H1 (cell line): Measurements from ENCODE around the gene SLX4IP. TPM values are rescaled to one million over a fixed set of nuclear protein-coding genes. Genes with fewer than 3 reads are reported as not detected.

Experiments used
- CEBPB ChIP-seq: IDR thresholded peaks from 2 replicates; pipeline ENCODE4 v1.6.1; 2012; ENCODE audit warnings: low read depth, low read length
- CHD7 ChIP-seq: fragments of 300-600 bp; sonication (generic); IDR thresholded peaks from 2 replicates; pipeline ENCODE4 v1.7.1; 2012; ENCODE audit warnings: low read length, moderate library complexity, mild to moderate bottlenecking, inconsistent platforms; ENCODE audit not compliant: insufficient replicate concordance
- GTF2F1 ChIP-seq: IDR thresholded peaks from 2 replicates; pipeline ENCODE4 v1.6.1; 2012; ENCODE audit warnings: low read depth, low read length, improper control_type of control experiment, borderline replicate concordance
- HDAC2 ChIP-seq, 2 experiments: fragments of 300-600 bp in 1 of 2; sonication (generic) in 1 of 2; IDR thresholded peaks; 2 replicates each; pipeline ENCODE4 v1.6.1; 2011 to 2012; ENCODE audit warnings: low read depth in 2 of 2, low read length in 2 of 2, mild to moderate bottlenecking in 2 of 2, moderate library complexity in 2 of 2, borderline replicate concordance in 1 of 2, inconsistent platforms in 1 of 2
- JUND ChIP-seq: IDR thresholded peaks from 2 replicates; pipeline ENCODE4 v1.6.1; 2011; ENCODE audit warnings: mild to moderate bottlenecking, improper control_type of control experiment, low read length
- MAFK ChIP-seq: IDR thresholded peaks from 2 replicates; pipeline ENCODE4 v1.6.1; 2012; ENCODE audit warnings: low read depth, mild to moderate bottlenecking, improper control_type of control experiment, low read length
- NANOG ChIP-seq: IDR thresholded peaks from 2 replicates; pipeline ENCODE4 v1.6.1; 2011; ENCODE audit warnings: low read length, low read depth, mild to moderate bottlenecking, inconsistent platforms; ENCODE audit not compliant: insufficient read depth, poor library complexity, severe bottlenecking
- POLR2AphosphoS5 ChIP-seq: IDR thresholded peaks from 2 replicates; pipeline ENCODE4 v1.6.1; 2011; ENCODE audit warnings: low read depth, low read length
- RAD21 ChIP-seq, 2 experiments: IDR thresholded peaks in 1 of 2; conservative IDR thresholded peaks in 1 of 2; 2 replicates each; pipeline ENCODE4 v1.6.1; 2011; ENCODE audit warnings: low read depth in 2 of 2, low read length in 2 of 2, improper control_type of control experiment in 1 of 2, inconsistent platforms in 1 of 2, mild to moderate bottlenecking in 1 of 2, moderate library complexity in 1 of 2
- RFX5 ChIP-seq: IDR thresholded peaks from 2 replicates; pipeline ENCODE4 v1.6.1; 2011; ENCODE audit warnings: low read depth, low read length, improper control_type of control experiment, borderline replicate concordance
- SIX5 ChIP-seq: IDR thresholded peaks from 2 replicates; pipeline ENCODE4 v1.6.1; 2011; ENCODE audit warnings: mild to moderate bottlenecking, low read depth, low read length
- polyA plus RNA-seq, 7 experiments: library from polyadenylated mRNA; depleted of rRNA in 3 of 7; stranded (reverse) in 5 of 7; unstranded in 2 of 7; fragments of >200 nt in 5 of 7; fragments of 200-250 nt in 2 of 7; gene quantifications; 1 replicate in 5 of 7; 2 replicates in 1 of 7; 4 replicates in 1 of 7; pipeline versions ENCODE4 v1.2.1 to v1.2.3, GENCODE V29; 2011 to 2013; ENCODE audit warnings: missing spikeins in 2 of 7, mixed read lengths in 2 of 7
- total RNA-seq: library from RNA; stranded (reverse); fragmentation: NEBNext Ultra II Directional; extraction: Animal tissue kit (Norgen Biotek cat#: 25700); gene quantifications from 2 replicates; pipeline ENCODE4 v1.2.1, GENCODE V29; 2021

SLX4IP gene
- total and polyA plus RNA-seq, 2 of the 8 experiments (the other 6 are each of a cell fraction or from before 2014, with no cell fraction given): 2.4 to 8.7 TPM

DNA sequence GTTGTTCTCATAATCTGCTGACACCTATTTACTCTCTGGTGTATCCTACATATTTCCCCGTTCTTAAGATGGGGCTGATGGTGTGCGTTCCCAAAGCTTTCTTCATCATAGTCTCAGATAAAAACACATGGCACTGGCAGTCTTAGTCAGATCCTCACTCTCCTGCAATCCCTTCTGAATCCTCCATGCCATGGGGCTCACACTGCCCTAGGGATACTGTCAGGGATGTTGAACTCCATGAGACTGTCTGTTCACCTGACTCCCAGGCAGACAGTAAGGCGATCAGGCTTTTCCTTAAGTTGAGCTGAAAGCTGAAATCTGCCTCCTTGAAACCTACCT is 76.0 kb downstream of the SLX4IP start (continued):
- TF ChIP-seq CHD7 (no peak), CEBPB (no peak), MAFK (no peak), NANOG (no peak), RFX5 (no peak), HDAC2 (IDR thresholded peaks at IDR 0.05; ENCODE audit: borderline replicate concordance in 1 of 2, low read depth in 2 of 2, low read length in 2 of 2) (no peak), SIX5 (no peak), GTF2F1 (no peak), POLR2AphosphoS5 (no peak), JUND (no peak), RAD21 (IDR thresholded peaks at IDR 0.05 in 1 of 2, conservative IDR thresholded peaks at IDR 0.05 in 1 of 2; ENCODE audit: low read depth in 2 of 2, low read length in 2 of 2) (no peak)
